K562 treated with DMSO at 1 percent for 24 hours (cell line): ENCODE data around the gene JUNB. TPM values are rescaled to one million over a fixed set of nuclear protein-coding genes. Genes with fewer than 3 reads are reported as not detected.

Experiments
- total RNA-seq: library from RNA; unstranded; fragments of 300-600 nt; gene quantifications from 2 replicates; pipeline ENCODE4 v1.2.3, GENCODE V29; 2022; ENCODE audit warnings: low read depth; ENCODE audit not compliant: insufficient read depth

The JUNB gene
- total RNA-seq = 130 and 136 TPM in 2 replicates

GRCh38 chr19:12791345-12792050 is at the start of gene JUNB:
Gene JUNB, plus strand, starts transcription at chr19:12791486. Its CDS starts 286 bp downstream, at chr19:12791772.

GRCh38 chr19:12751635-12752034 is 39.7 kb upstream of the JUNB start, which contains the start of gene BEST2:
Gene BEST2, plus strand, starts transcription at chr19:12751791. Its CDS starts 802 bp downstream, at chr19:12752593.

GRCh38 chr19:12774588-12775555 is 16.4 kb upstream of the JUNB start, which contains the start of gene HOOK2:
Gene HOOK2, minus strand, starts transcription at chr19:12775552. Its CDS starts 103 bp downstream, at chr19:12775449.

GRCh38 chr19:12801466-12802266 is 10.4 kb downstream of the JUNB start, which contains the start of the genes PRDX2 and THSD8:
Gene PRDX2, minus strand, starts transcription at chr19:12801800. Its CDS starts 539 bp downstream, at chr19:12801261.
Gene THSD8, plus strand, starts transcription at chr19:12802069. Its CDS starts 3 bp downstream, at chr19:12802072.

GRCh38 chr19:12806242-12807081 is 15.2 kb downstream of the JUNB start, which contains the start of gene RNASEH2A:
Gene RNASEH2A, plus strand, starts transcription at chr19:12806584. Its CDS starts 90 bp downstream, at chr19:12806674.

GRCh38 chr19:12834566-12834943 is 43.3 kb downstream of the JUNB start, which contains the start of gene RTBDN:
Gene RTBDN, minus strand, starts transcription at chr19:12834579. Its CDS starts 4,600 bp downstream, at chr19:12829979.

GRCh38 chr19:12838182-12838885 is 47.0 kb downstream of the JUNB start, which contains the start of gene MAST1:
Gene MAST1, plus strand, starts transcription at chr19:12838515. Its CDS starts 58 bp downstream, at chr19:12838573.

Other genes with a start within 250 kb of the JUNB start
- 1.6 and 3.8 TPM in 2 replicates for gene ZNF564, start 240.0 kb upstream of the JUNB start, total RNA-seq
- gene ZNF490, start 180.7 kb upstream of the JUNB start, total RNA-seq = 1.3 and 1.6 TPM in 2 replicates
- gene ZNF791, start 180.6 kb upstream of the JUNB start, total RNA-seq = 4.3 and 4.7 TPM in 2 replicates
- gene MAN2B1, start 124.7 kb upstream of the JUNB start, total RNA-seq = 124 and 142 TPM in 2 replicates
- gene WDR83, start 124.7 kb upstream of the JUNB start, total RNA-seq = 17.4 and 22.1 TPM in 2 replicates
- gene DHPS, start 109.6 kb upstream of the JUNB start, total RNA-seq = 111 and 114 TPM in 2 replicates
- not detected in 2 replicates for gene GNG14, start 103.5 kb upstream of the JUNB start, total RNA-seq
- 15.3 and 19.5 TPM in 2 replicates for gene FBXW9, start 94.9 kb upstream of the JUNB start, total RNA-seq
- gene TNPO2, start 67.6 kb upstream of the JUNB start, total RNA-seq = 32.6 and 33.0 TPM in 2 replicates
- gene TRIR, start 56.8 kb upstream of the JUNB start, total RNA-seq = 485 and 496 TPM in 2 replicates
- gene GET3, start 54.0 kb upstream of the JUNB start, total RNA-seq = 92.4 and 109 TPM in 2 replicates
- gene BEST2, start 39.7 kb upstream of the JUNB start, total RNA-seq = not detected in 2 replicates
- 23.8 and 27.0 TPM in 2 replicates for gene HOOK2, start 15.9 kb upstream of the JUNB start, total RNA-seq
- gene PRDX2, start 10.3 kb downstream of the JUNB start, total RNA-seq = 388 and 416 TPM in 2 replicates
- 0.85 TPM in 1 of 2 replicates, not detected in the other for gene THSD8, start 10.6 kb downstream of the JUNB start, total RNA-seq
- 86.0 and 110 TPM in 2 replicates for gene RNASEH2A, start 15.1 kb downstream of the JUNB start, total RNA-seq
- 2.0 and 3.5 TPM in 2 replicates for gene RTBDN, start 43.1 kb downstream of the JUNB start, total RNA-seq
- 7.8 and 9.5 TPM in 2 replicates for gene MAST1, start 47.0 kb downstream of the JUNB start, total RNA-seq
- gene DNASE2, start 90.0 kb downstream of the JUNB start, total RNA-seq = 157 TPM in 2 replicates
- 33.8 and 46.8 TPM in 2 replicates for gene KLF1, start 95.7 kb downstream of the JUNB start, total RNA-seq
- gene GCDH, start 99.7 kb downstream of the JUNB start, total RNA-seq = 17.5 and 23.0 TPM in 2 replicates
- gene SYCE2, start 127.8 kb downstream of the JUNB start, total RNA-seq = 2.3 and 5.5 TPM in 2 replicates
- gene FARSA, start 142.2 kb downstream of the JUNB start, total RNA-seq = 148 and 157 TPM in 2 replicates
- 582 and 601 TPM in 2 replicates for gene CALR, start 147.1 kb downstream of the JUNB start, total RNA-seq
- 158 and 166 TPM in 2 replicates for gene RAD23A, start 154.4 kb downstream of the JUNB start, total RNA-seq
- 44.0 and 48.0 TPM in 2 replicates for gene GADD45GIP1, start 165.7 kb downstream of the JUNB start, total RNA-seq
- gene DAND5, start 178.1 kb downstream of the JUNB start, total RNA-seq = 0.14 TPM in 1 of 2 replicates, not detected in the other
- 10.2 and 12.0 TPM in 2 replicates for gene NFIX, start 204.0 kb downstream of the JUNB start, total RNA-seq